ENCODE data around the gene YWHAQ. TPM values are rescaled to one million over a fixed set of nuclear protein-coding genes. Genes with fewer than 3 reads are reported as not detected.
"Not testable (repeated sequence)": the region's sequence is repeated elsewhere in the genome, so short reads cannot be mapped to it uniquely, and the experiment has no call there.

The YWHAQ gene
- total RNA-seq, 4 donors from 2014 or later: 160 to 222 (median 168) TPM

GRCh38 chr2:9552219-9553178 is 78.3 kb downstream of the YWHAQ start:
- DNase-seq (ENCODE audit: low spot score) (no peak), ATAC-seq (ENCODE audit: low FRiP score) (peak; percentile 17)
- TF ChIP-seq CTCF (IDR thresholded peaks at IDR 0.05): no peak

GRCh38 chr2:9550859-9551391 is 79.9 kb downstream of the YWHAQ start:
- not testable (repeated sequence) for ATAC-seq (ENCODE audit: low FRiP score); DNase-seq (ENCODE audit: low spot score)

GRCh38 chr2:9549420-9549819 is 81.4 kb downstream of the YWHAQ start:
- ATAC-seq (ENCODE audit: low FRiP score) (no peak), DNase-seq (ENCODE audit: low spot score) (no peak)
- no peak for TF ChIP-seq CTCF (IDR thresholded peaks at IDR 0.05)

GRCh38 chr2:9548506-9548905 is 82.3 kb downstream of the YWHAQ start:
- ATAC-seq (ENCODE audit: low FRiP score) (no peak), DNase-seq (ENCODE audit: low spot score) (no peak)
- no peak for TF ChIP-seq CTCF (IDR thresholded peaks at IDR 0.05)

- ATAC-seq (ENCODE audit: low FRiP score) (no peak), DNase-seq (ENCODE audit: low spot score) (no peak)
- no peak for TF ChIP-seq CTCF (IDR thresholded peaks at IDR 0.05)
Observed at GRCh38 chr2:9547262-9547991, 83.4 kb downstream of the YWHAQ start.

- no peak for TF ChIP-seq CTCF (IDR thresholded peaks at IDR 0.05)
- ATAC-seq (ENCODE audit: low FRiP score) (no peak), DNase-seq (ENCODE audit: low spot score) (no peak)
Observed at GRCh38 chr2:9545502-9545901, 85.3 kb downstream of the YWHAQ start.

GRCh38 chr2:9543557-9543956 is 87.2 kb downstream of the YWHAQ start:
- ATAC-seq (ENCODE audit: low FRiP score) (no peak), DNase-seq (ENCODE audit: low spot score) (no peak)
- no peak for TF ChIP-seq CTCF (IDR thresholded peaks at IDR 0.05)

Measured in omental fat pad (tissue), 4 donors.